ENCODE measurements around the gene LAMC2.

DNA sequence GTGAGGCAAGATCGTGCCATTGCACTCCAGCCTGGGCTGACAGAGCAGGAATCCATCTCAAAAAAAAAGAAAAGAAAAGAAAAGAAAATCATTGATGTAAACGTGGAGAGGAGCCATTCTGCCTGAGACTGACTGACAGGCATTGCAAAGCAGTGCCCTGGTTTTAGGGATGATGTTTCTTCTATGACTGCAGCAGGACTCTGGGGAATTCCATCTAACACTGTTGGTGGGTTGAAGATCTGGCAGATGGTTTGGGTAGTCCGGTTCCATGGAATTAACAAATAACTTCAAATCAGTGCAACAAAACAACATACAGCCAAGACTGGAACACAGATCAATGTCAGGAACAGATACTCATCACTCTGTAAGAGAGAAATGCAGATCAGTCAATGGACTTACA lies 17.8 kb upstream of the LAMC2 start:
- TF ChIP-seq, protein P1, sequence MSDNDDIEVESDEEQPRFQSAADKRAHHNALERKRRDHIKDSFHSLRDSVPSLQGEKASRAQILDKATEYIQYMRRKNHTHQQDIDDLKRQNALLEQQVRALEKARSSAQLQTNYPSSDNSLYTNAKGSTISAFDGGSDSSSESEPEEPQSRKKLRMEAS (IDR thresholded peaks at IDR 0.05): no peak
- TF ChIP-seq, protein P2, sequence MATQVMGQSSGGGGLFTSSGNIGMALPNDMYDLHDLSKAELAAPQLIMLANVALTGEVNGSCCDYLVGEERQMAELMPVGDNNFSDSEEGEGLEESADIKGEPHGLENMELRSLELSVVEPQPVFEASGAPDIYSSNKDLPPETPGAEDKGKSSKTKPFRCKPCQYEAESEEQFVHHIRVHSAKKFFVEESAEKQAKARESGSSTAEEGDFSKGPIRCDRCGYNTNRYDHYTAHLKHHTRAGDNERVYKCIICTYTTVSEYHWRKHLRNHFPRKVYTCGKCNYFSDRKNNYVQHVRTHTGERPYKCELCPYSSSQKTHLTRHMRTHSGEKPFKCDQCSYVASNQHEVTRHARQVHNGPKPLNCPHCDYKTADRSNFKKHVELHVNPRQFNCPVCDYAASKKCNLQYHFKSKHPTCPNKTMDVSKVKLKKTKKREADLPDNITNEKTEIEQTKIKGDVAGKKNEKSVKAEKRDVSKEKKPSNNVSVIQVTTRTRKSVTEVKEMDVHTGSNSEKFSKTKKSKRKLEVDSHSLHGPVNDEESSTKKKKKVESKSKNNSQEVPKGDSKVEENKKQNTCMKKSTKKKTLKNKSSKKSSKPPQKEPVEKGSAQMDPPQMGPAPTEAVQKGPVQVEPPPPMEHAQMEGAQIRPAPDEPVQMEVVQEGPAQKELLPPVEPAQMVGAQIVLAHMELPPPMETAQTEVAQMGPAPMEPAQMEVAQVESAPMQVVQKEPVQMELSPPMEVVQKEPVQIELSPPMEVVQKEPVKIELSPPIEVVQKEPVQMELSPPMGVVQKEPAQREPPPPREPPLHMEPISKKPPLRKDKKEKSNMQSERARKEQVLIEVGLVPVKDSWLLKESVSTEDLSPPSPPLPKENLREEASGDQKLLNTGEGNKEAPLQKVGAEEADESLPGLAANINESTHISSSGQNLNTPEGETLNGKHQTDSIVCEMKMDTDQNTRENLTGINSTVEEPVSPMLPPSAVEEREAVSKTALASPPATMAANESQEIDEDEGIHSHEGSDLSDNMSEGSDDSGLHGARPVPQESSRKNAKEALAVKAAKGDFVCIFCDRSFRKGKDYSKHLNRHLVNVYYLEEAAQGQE (IDR thresholded peaks at IDR 0.05; ENCODE audit: borderline replicate concordance in 1 of 2, low read depth in 1 of 2, low read length in 2 of 2): no peak
- TF ChIP-seq, protein P3, sequence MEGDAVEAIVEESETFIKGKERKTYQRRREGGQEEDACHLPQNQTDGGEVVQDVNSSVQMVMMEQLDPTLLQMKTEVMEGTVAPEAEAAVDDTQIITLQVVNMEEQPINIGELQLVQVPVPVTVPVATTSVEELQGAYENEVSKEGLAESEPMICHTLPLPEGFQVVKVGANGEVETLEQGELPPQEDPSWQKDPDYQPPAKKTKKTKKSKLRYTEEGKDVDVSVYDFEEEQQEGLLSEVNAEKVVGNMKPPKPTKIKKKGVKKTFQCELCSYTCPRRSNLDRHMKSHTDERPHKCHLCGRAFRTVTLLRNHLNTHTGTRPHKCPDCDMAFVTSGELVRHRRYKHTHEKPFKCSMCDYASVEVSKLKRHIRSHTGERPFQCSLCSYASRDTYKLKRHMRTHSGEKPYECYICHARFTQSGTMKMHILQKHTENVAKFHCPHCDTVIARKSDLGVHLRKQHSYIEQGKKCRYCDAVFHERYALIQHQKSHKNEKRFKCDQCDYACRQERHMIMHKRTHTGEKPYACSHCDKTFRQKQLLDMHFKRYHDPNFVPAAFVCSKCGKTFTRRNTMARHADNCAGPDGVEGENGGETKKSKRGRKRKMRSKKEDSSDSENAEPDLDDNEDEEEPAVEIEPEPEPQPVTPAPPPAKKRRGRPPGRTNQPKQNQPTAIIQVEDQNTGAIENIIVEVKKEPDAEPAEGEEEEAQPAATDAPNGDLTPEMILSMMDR (CRISPR knock-in tag; IDR thresholded peaks at IDR 0.05): no peak
- TF ChIP-seq PHF8 (CRISPR knock-in tag; IDR thresholded peaks at IDR 0.05): no peak
- TF ChIP-seq, protein P4, sequence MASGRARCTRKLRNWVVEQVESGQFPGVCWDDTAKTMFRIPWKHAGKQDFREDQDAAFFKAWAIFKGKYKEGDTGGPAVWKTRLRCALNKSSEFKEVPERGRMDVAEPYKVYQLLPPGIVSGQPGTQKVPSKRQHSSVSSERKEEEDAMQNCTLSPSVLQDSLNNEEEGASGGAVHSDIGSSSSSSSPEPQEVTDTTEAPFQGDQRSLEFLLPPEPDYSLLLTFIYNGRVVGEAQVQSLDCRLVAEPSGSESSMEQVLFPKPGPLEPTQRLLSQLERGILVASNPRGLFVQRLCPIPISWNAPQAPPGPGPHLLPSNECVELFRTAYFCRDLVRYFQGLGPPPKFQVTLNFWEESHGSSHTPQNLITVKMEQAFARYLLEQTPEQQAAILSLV (CRISPR knock-in tag; IDR thresholded peaks at IDR 0.05; ENCODE audit: borderline replicate concordance): no peak
- TF ChIP-seq, protein P5, sequence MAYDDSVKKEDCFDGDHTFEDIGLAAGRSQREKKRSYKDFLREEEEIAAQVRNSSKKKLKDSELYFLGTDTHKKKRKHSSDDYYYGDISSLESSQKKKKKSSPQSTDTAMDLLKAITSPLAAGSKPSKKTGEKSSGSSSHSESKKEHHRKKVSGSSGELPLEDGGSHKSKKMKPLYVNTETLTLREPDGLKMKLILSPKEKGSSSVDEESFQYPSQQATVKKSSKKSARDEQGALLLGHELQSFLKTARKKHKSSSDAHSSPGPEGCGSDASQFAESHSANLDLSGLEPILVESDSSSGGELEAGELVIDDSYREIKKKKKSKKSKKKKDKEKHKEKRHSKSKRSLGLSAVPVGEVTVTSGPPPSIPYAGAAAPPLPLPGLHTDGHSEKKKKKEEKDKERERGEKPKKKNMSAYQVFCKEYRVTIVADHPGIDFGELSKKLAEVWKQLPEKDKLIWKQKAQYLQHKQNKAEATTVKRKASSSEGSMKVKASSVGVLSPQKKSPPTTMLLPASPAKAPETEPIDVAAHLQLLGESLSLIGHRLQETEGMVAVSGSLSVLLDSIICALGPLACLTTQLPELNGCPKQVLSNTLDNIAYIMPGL (CRISPR knock-in tag; IDR thresholded peaks at IDR 0.05; ENCODE audit: borderline replicate concordance in 1 of 2, low read depth in 1 of 2): no peak
- no peak for TF ChIP-seq ZKSCAN8 (CRISPR knock-in tag; IDR thresholded peaks at IDR 0.05; ENCODE audit: borderline replicate concordance)
- no peak for TF ChIP-seq GTF2F1 (IDR thresholded peaks at IDR 0.05; ENCODE audit: low read length)
- no peak for TF ChIP-seq YEATS2 (CRISPR knock-in tag; IDR thresholded peaks at IDR 0.05; ENCODE audit: borderline replicate concordance)
- TF ChIP-seq, protein P6, sequence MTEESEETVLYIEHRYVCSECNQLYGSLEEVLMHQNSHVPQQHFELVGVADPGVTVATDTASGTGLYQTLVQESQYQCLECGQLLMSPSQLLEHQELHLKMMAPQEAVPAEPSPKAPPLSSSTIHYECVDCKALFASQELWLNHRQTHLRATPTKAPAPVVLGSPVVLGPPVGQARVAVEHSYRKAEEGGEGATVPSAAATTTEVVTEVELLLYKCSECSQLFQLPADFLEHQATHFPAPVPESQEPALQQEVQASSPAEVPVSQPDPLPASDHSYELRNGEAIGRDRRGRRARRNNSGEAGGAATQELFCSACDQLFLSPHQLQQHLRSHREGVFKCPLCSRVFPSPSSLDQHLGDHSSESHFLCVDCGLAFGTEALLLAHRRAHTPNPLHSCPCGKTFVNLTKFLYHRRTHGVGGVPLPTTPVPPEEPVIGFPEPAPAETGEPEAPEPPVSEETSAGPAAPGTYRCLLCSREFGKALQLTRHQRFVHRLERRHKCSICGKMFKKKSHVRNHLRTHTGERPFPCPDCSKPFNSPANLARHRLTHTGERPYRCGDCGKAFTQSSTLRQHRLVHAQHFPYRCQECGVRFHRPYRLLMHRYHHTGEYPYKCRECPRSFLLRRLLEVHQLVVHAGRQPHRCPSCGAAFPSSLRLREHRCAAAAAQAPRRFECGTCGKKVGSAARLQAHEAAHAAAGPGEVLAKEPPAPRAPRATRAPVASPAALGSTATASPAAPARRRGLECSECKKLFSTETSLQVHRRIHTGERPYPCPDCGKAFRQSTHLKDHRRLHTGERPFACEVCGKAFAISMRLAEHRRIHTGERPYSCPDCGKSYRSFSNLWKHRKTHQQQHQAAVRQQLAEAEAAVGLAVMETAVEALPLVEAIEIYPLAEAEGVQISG (CRISPR knock-in tag; IDR thresholded peaks at IDR 0.05): no peak
- TF ChIP-seq, protein P7, sequence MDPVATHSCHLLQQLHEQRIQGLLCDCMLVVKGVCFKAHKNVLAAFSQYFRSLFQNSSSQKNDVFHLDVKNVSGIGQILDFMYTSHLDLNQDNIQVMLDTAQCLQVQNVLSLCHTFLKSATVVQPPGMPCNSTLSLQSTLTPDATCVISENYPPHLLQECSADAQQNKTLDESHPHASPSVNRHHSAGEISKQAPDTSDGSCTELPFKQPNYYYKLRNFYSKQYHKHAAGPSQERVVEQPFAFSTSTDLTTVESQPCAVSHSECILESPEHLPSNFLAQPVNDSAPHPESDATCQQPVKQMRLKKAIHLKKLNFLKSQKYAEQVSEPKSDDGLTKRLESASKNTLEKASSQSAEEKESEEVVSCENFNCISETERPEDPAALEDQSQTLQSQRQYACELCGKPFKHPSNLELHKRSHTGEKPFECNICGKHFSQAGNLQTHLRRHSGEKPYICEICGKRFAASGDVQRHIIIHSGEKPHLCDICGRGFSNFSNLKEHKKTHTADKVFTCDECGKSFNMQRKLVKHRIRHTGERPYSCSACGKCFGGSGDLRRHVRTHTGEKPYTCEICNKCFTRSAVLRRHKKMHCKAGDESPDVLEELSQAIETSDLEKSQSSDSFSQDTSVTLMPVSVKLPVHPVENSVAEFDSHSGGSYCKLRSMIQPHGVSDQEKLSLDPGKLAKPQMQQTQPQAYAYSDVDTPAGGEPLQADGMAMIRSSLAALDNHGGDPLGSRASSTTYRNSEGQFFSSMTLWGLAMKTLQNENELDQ (CRISPR knock-in tag; IDR thresholded peaks at IDR 0.05; ENCODE audit: borderline replicate concordance): no peak
